ENCODE measurements around the gene LY6G6C. TPM values are rescaled to one million over a fixed set of nuclear protein-coding genes. Genes with fewer than 3 reads are reported as not detected.
A peak's percentile ranks its signal among the peaks of the same experiment; 100 is the strongest.

Gene LY6G6C
- total and polyA plus RNA-seq, 11 donors, result 0.27 TPM; not detected in 10

DNA sequence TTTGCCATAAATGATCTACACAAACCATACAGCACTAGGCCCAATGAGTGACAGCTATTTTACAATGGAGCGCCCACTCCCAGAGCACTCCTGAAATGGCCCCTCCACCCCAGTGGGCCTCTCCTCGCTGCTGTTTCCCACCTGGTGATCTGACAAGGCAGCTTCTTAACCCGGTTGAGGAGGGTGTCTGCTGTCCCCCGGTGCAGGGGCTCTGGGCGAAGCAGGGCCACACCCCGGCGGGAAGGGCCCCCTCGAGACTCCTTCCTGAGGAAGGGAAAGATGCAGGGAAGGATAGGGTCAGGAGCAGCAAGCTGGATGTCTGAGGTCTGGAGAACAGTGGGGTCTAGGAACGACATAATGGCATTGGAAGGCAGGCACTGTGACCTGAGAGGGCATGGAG lies 28.7 kb downstream of the LY6G6C start:
- intact Hi-C loops (cut with DNase I), result no loop called here
- no peak overlapping the region for H3K4me3 ChIP-seq
- TF ChIP-seq, protein P1, sequence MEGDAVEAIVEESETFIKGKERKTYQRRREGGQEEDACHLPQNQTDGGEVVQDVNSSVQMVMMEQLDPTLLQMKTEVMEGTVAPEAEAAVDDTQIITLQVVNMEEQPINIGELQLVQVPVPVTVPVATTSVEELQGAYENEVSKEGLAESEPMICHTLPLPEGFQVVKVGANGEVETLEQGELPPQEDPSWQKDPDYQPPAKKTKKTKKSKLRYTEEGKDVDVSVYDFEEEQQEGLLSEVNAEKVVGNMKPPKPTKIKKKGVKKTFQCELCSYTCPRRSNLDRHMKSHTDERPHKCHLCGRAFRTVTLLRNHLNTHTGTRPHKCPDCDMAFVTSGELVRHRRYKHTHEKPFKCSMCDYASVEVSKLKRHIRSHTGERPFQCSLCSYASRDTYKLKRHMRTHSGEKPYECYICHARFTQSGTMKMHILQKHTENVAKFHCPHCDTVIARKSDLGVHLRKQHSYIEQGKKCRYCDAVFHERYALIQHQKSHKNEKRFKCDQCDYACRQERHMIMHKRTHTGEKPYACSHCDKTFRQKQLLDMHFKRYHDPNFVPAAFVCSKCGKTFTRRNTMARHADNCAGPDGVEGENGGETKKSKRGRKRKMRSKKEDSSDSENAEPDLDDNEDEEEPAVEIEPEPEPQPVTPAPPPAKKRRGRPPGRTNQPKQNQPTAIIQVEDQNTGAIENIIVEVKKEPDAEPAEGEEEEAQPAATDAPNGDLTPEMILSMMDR (IDR thresholded peaks at IDR 0.05), result no peak
- TF ChIP-seq POLR2A (IDR thresholded peaks at IDR 0.05), result no peak
- H3K27me3 ChIP-seq, result no peaks in the 10 kb centered on the region
- peaks cover 0 to 8% (median 0%) of the 10 kb centered on the region in 12 donors for H3K4me1 ChIP-seq
- WGBS, 4 donors, result 80 to 90% (median 86%) methylated on average over 9 of the region's 9 CpGs
- peaks cover 0 to 100% (median 96%) of the 10 kb centered on the region in 9 donors for H3K36me3 ChIP-seq
- DNase-seq, result no peak
- H3K27ac ChIP-seq, result no peak overlapping the region
- no peaks in the 10 kb centered on the region for H3K9me3 ChIP-seq
- ATAC-seq, result no peak

DNA sequence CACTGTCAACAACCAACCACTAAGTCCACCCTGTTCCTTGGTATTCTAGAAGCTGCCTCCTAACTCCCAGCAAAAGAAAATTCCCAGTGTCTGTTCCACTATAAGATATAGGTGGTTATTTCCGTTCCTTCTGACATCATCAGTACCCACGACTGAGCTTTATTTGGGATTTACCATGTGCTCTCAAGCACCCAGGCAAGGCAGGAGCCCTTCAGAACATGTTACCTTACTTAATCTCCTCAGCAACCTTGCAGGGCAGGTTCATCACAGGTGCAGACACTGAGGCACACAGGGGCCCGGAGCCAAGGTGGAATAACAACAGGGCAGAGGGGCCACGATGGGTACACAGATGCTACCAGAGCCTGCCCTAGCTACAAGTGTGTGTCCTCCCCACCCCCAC lies 29.2 kb downstream of the LY6G6C start:
- peaks cover 0 to 100% (median 99%) of the 10 kb centered on the region in 9 donors for H3K36me3 ChIP-seq
- H3K4me3 ChIP-seq, result no peak overlapping the region
- WGBS, 4 donors, result 77 to 82% (median 79%) methylated on average over 4 of the region's 4 CpGs
- no peaks in the 10 kb centered on the region for H3K27me3 ChIP-seq
- no peak for ATAC-seq
- intact Hi-C loops (cut with DNase I), result no loop called here
- H3K9me3 ChIP-seq, result no peaks in the 10 kb centered on the region
- H3K27ac ChIP-seq, result no peak overlapping the region
- peaks cover 0 to 5% (median 0%) of the 10 kb centered on the region in 12 donors for H3K4me1 ChIP-seq
- DNase-seq, result peak in 1 of 5 donors; percentile 12
- TF ChIP-seq, protein P1 (IDR thresholded peaks at IDR 0.05), result no peak
- TF ChIP-seq POLR2A (IDR thresholded peaks at IDR 0.05), result no peak

DNA sequence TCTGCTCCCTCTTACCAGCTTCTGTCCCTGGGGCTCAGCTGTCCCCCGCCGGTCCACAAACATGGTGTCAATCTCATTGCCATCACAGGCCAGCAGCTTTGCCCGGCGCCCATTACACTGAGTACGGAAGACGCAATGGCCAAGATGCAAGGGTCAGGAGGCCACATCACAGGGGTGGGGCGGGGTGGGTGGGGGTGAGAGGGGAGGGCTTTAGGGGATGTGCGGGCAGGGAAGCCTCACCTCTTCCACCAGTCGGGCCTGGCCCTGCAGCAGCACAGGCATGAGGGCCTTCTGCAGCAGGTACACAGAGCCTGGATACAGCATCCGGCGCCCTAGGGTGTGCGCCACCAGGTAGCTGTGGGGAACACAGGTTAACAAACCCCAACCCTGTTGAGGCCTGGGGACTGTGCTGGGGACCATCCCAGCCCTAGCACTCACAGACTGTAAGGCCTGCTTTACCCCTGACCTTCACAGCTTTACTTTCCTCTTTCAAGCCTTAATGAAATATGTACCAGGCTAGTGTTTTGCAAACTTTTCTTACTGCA lies 29.9 kb downstream of the LY6G6C start:
- WGBS, 4 donors, result 92 to 96% (median 95%) methylated on average over 6 to 12 of the region's 12 CpGs
- Histone ChIP-seq H3K4me1 (peaks cover 0 to 5% (median 0%) of the 10 kb centered on the region in 12 donors), H3K36me3 (peaks cover 0 to 100% (median 100%) of the 10 kb centered on the region in 9 donors), H3K4me3 (no peak overlapping the region), H3K27ac (no peak overlapping the region), H3K27me3 (no peaks in the 10 kb centered on the region), H3K9me3 (no peaks in the 10 kb centered on the region)
- TF ChIP-seq, protein P1 (IDR thresholded peaks at IDR 0.05), result no peak
- TF ChIP-seq POLR2A (IDR thresholded peaks at IDR 0.05), result no peak
- peak in 1 of 5 donors; percentile 30 for DNase-seq
- no peak for ATAC-seq
- intact Hi-C loops (cut with DNase I), result no loop called here

DNA sequence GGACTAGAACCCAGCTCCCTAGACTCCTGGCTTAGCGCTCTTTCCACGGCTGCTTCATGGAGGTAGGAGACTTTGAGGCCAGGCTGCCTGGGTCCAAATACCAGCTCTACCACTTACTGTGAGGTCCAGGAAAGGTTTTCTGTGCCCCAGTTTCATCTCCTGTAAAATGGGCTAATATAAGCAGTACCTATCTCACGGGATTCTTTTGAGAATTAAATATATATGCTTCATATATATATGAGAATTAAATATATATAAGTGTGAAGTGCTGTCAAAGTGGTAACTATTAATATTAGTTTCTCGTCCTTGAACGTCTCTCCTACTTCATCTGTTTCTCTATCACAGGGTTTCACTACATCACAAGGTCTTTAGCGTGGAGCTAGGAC lies 30.5 kb downstream of the LY6G6C start:
- WGBS, 4 donors, result 89 to 94% (median 90%) methylated on average over 6 of the region's 6 CpGs
- H3K27me3 ChIP-seq, result no peaks in the 10 kb centered on the region
- no peak overlapping the region for H3K27ac ChIP-seq
- peaks cover 0 to 5% (median 0%) of the 10 kb centered on the region in 12 donors for H3K4me1 ChIP-seq
- ATAC-seq (no peak), DNase-seq (no peak)
- intact Hi-C loops (cut with DNase I), result no loop called here
- H3K36me3 ChIP-seq, result peaks cover 0 to 100% (median 100%) of the 10 kb centered on the region in 9 donors
- TF ChIP-seq, protein P1 (IDR thresholded peaks at IDR 0.05), result no peak
- TF ChIP-seq POLR2A (IDR thresholded peaks at IDR 0.05), result no peak
- no peaks in the 10 kb centered on the region for H3K9me3 ChIP-seq
- H3K4me3 ChIP-seq, result no peak overlapping the region
